A549 (cell line): ENCODE results near the gene SFRP2.

Source experiments
- CBX8 ChIP-seq: fragments of 200-600 bp; sonication (generic); IDR thresholded peaks from 2 replicates; pipeline ENCODE4 v1.6.1; 2016
- CEBPB ChIP-seq, 2 experiments: fragments of >200 bp in 1 of 2; sonication (Bioruptor Twin) in 1 of 2; formaldehyde crosslinking in 1 of 2; IDR thresholded peaks; 2 replicates each; pipeline ENCODE4 v1.6.1; 2012 to 2016
- EP300 ChIP-seq, 2 experiments: fragments of >200 bp; sonication (Bioruptor Twin); formaldehyde crosslinking; IDR thresholded peaks; 2 replicates in 1 of 2; 3 replicates in 1 of 2; pipeline ENCODE4 v1.6.1; 2016 to 2017
- FOSL2 ChIP-seq, 2 experiments: fragments of 450-650 bp in 1 of 2; fragments of >200 bp in 1 of 2; sonication (Bioruptor Twin) in 1 of 2; formaldehyde crosslinking; IDR thresholded peaks; 2 replicates each; pipeline versions ENCODE4 v1.5.0 to v1.6.1; 2016 to 2020; ENCODE audit warnings: mild to moderate bottlenecking in 1 of 2, moderate library complexity in 1 of 2
- KDM1A ChIP-seq: fragments of 200-600 bp; sonication (generic); IDR thresholded peaks from 2 replicates; pipeline ENCODE4 v1.6.1; 2016; ENCODE audit warnings: low read depth, mild to moderate bottlenecking
- NFE2L2 ChIP-seq: fragments of 150-350 bp; conservative IDR thresholded peaks from 2 replicates; pipeline ENCODE4 v1.6.1; 2014; ENCODE audit warnings: low read length
- PHF8 ChIP-seq: fragments of 200-600 bp; sonication (generic); IDR thresholded peaks from 2 replicates; pipeline ENCODE4 v1.6.1; 2016; ENCODE audit warnings: low read depth, mild to moderate bottlenecking, antibody characterized with exemption, moderate library complexity, borderline replicate concordance
- POLR2A ChIP-seq: IDR thresholded peaks from 2 replicates; pipeline ENCODE4 v1.6.1; 2012; ENCODE audit warnings: mild to moderate bottlenecking, low read length
- POLR2AphosphoS2 ChIP-seq: conservative IDR thresholded peaks from 2 replicates; pipeline ENCODE4 v1.6.1; 2012; ENCODE audit warnings: low read length, improper control_type of control experiment, inconsistent platforms
- RAD21 ChIP-seq, 2 experiments: fragments of >200 bp in 1 of 2; sonication (Bioruptor Twin) in 1 of 2; formaldehyde crosslinking in 1 of 2; IDR thresholded peaks in 1 of 2; conservative IDR thresholded peaks in 1 of 2; 2 replicates in 1 of 2; 3 replicates in 1 of 2; pipeline ENCODE4 v1.6.1; 2012 to 2018; ENCODE audit warnings: inconsistent platforms in 1 of 2
- ZC3H11A ChIP-seq: fragments of 450-650 bp; IDR thresholded peaks from 2 replicates; pipeline ENCODE4 v1.6.1; 2014; ENCODE audit warnings: antibody characterized with exemption, mild to moderate bottlenecking
- TF ChIP-seq, protein P1 (sequence below): fragments of >200 bp; sonication (Bioruptor Twin); formaldehyde crosslinking; IDR thresholded peaks from 3 replicates; pipeline ENCODE4 v1.5.1; 2016

DNA sequence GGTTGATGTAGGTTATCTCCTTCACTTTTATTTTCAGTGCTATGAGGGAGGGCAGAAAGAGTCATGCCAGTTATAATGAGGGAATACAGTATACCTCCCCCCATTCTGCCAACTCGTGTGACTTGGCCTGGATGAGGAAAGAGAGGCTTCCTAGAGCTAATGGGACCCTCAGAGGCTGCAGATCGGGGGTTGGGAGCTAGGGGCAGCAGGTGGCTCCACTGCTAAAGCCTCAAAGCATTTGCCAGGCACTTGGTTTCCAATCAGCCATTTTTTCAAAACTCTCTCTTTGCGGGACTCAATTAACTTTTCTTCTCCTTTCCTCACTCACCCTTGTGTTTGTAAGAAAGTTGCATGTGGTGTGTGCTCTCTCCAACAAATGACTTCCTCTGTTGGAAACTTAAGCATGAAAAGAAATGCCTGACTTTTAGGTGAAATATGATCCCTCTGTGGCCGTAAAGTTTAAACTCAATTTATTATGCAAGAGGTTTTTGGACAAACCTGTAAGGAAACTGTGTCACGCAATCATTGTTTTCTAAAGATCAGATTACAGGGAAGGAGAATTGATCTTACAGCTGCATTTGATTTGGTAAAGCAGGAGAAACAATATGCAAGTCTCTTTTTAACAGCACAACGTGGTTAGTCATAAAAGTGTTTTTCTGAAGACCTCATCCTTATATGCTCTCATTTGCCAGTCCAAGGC lies 7.0 kb downstream of the SFRP2 start:
- TF ChIP-seq, protein P1, sequence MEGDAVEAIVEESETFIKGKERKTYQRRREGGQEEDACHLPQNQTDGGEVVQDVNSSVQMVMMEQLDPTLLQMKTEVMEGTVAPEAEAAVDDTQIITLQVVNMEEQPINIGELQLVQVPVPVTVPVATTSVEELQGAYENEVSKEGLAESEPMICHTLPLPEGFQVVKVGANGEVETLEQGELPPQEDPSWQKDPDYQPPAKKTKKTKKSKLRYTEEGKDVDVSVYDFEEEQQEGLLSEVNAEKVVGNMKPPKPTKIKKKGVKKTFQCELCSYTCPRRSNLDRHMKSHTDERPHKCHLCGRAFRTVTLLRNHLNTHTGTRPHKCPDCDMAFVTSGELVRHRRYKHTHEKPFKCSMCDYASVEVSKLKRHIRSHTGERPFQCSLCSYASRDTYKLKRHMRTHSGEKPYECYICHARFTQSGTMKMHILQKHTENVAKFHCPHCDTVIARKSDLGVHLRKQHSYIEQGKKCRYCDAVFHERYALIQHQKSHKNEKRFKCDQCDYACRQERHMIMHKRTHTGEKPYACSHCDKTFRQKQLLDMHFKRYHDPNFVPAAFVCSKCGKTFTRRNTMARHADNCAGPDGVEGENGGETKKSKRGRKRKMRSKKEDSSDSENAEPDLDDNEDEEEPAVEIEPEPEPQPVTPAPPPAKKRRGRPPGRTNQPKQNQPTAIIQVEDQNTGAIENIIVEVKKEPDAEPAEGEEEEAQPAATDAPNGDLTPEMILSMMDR, result no peak
- TF ChIP-seq FOSL2 (IDR thresholded peaks at IDR 0.05) (no peak), FOSL2 (CRISPR knock-in tag; IDR thresholded peaks at IDR 0.05) (no peak), POLR2AphosphoS2 (no peak), EP300 (IDR thresholded peaks at IDR 0.05) (no peak), ZC3H11A (no peak), CEBPB (IDR thresholded peaks at IDR 0.05) (no peak), KDM1A (no peak), PHF8 (no peak), NFE2L2 (no peak), CBX8 (no peak), RAD21 (conservative IDR thresholded peaks at IDR 0.05 in 1 of 2, IDR thresholded peaks at IDR 0.05 in 1 of 2) (no peak), POLR2A (no peak)
